SJSA1 (cell line): ENCODE measurements around the gene PCED1B. TPM values are rescaled to one million over a fixed set of nuclear protein-coding genes. Genes with fewer than 3 reads are reported as not detected.
"Not testable (repeated sequence)": the region's sequence is repeated elsewhere in the genome, so short reads cannot be mapped to it uniquely, and the experiment has no call there.

Experiments
- DNase-seq, 2 experiments: peaks; one replicate each; pipeline ENCODE4 v3.0.0-alpha.2; 2015 to 2020; ENCODE audit warnings: low spot score in 2 of 2, low read depth in 1 of 2
- H3K27ac ChIP-seq: fragments of 250-450 bp; sonication (Bioruptor Pico); 2 replicates; pipeline ENCODE4 v1.5.1; 2020; ENCODE audit warnings: mild to moderate bottlenecking, moderate library complexity
- H3K27me3 ChIP-seq: fragments of 250-450 bp; sonication (Bioruptor Pico); replicated peaks from 2 replicates; pipeline ENCODE4 v1.5.1; 2020; ENCODE audit warnings: mild to moderate bottlenecking, moderate library complexity
- H3K36me3 ChIP-seq: fragments of 250-450 bp; sonication (Bioruptor Pico); 2 replicates; pipeline ENCODE4 v1.5.1; 2020; ENCODE audit warnings: mild to moderate bottlenecking
- H3K4me1 ChIP-seq: fragments of 250-450 bp; sonication (Bioruptor Pico); replicated peaks from 2 replicates; pipeline ENCODE4 v1.6.1; 2021; ENCODE audit warnings: mild to moderate bottlenecking
- H3K4me3 ChIP-seq: fragments of 250-450 bp; sonication (Bioruptor Pico); 2 replicates; pipeline ENCODE4 v1.5.1; 2020; ENCODE audit warnings: mild to moderate bottlenecking
- H3K9me3 ChIP-seq: fragments of 250-450 bp; sonication (Bioruptor Pico); replicated peaks from 2 replicates; pipeline ENCODE4 v1.5.1; 2020; ENCODE audit warnings: mild to moderate bottlenecking
- total RNA-seq: library from RNA; depleted of rRNA; stranded (reverse); fragments of >200 nt; shearing (Covaris generic); gene quantifications from 2 replicates; pipeline ENCODE4 v1.2.3, GENCODE V29; 2014

Gene PCED1B
- total RNA-seq, 1 experiment from 2014 or later = 0.39 TPM

- no peaks in the 10 kb centered on the region for H3K36me3 ChIP-seq
- DNase-seq = no peak
- H3K27me3 ChIP-seq = no peaks in the 10 kb centered on the region
- no peak overlapping the region for H3K27ac ChIP-seq
- H3K4me1 ChIP-seq = no peaks in the 10 kb centered on the region
- H3K4me3 ChIP-seq = no peak overlapping the region
- H3K9me3 ChIP-seq = no peaks in the 10 kb centered on the region
These were observed 131.4 kb downstream of the PCED1B start for GRCh38 chr12:47210776-47211175.

GRCh38 chr12:47212701-47213039 is 133.2 kb downstream of the PCED1B start:
- Histone ChIP-seq H3K36me3 (no peaks in the 10 kb centered on the region), H3K4me3 (no peak overlapping the region), H3K27me3 (no peaks in the 10 kb centered on the region), H3K4me1 (no peaks in the 10 kb centered on the region), H3K27ac (no peak overlapping the region), H3K9me3 (no peaks in the 10 kb centered on the region)
- no peak for DNase-seq

GRCh38 chr12:47213396-47213795 is 134.0 kb downstream of the PCED1B start:
- no peaks in the 10 kb centered on the region for H3K4me1 ChIP-seq
- no peaks in the 10 kb centered on the region for H3K9me3 ChIP-seq
- no peak overlapping the region for H3K4me3 ChIP-seq
- H3K36me3 ChIP-seq = no peaks in the 10 kb centered on the region
- no peak for DNase-seq
- H3K27me3 ChIP-seq = no peaks in the 10 kb centered on the region
- H3K27ac ChIP-seq = no peak overlapping the region

- H3K9me3 ChIP-seq = no peaks in the 10 kb centered on the region
- H3K4me3 ChIP-seq = no peak overlapping the region
- no peaks in the 10 kb centered on the region for H3K36me3 ChIP-seq
- H3K27me3 ChIP-seq = no peaks in the 10 kb centered on the region
- DNase-seq = no peak
- no peak overlapping the region for H3K27ac ChIP-seq
- no peaks in the 10 kb centered on the region for H3K4me1 ChIP-seq
These were observed 134.7 kb downstream of the PCED1B start for GRCh38 chr12:47214001-47214619.

- no peak overlapping the region for H3K27ac ChIP-seq
- H3K4me3 ChIP-seq = no peak overlapping the region
- DNase-seq = no peak
- H3K36me3 ChIP-seq = no peaks in the 10 kb centered on the region
- no peaks in the 10 kb centered on the region for H3K27me3 ChIP-seq
- no peaks in the 10 kb centered on the region for H3K9me3 ChIP-seq
- H3K4me1 ChIP-seq = no peaks in the 10 kb centered on the region
These were observed 135.3 kb downstream of the PCED1B start for GRCh38 chr12:47214771-47215170.

- Histone ChIP-seq H3K27ac (no peak overlapping the region), H3K4me3 (no peak overlapping the region), H3K27me3 (no peaks in the 10 kb centered on the region), H3K9me3 (no peaks in the 10 kb centered on the region), H3K4me1 (no peaks in the 10 kb centered on the region; the same call in 1 of the 2 replicates), H3K36me3 (no peaks in the 10 kb centered on the region)
- DNase-seq = no peak
These were observed 136.8 kb downstream of the PCED1B start for GRCh38 chr12:47216150-47216677.

- not testable (repeated sequence) for H3K4me3 ChIP-seq, H3K27me3 ChIP-seq, H3K4me1 ChIP-seq, H3K27ac ChIP-seq, DNase-seq, H3K9me3 ChIP-seq, H3K36me3 ChIP-seq
These were observed 138.1 kb downstream of the PCED1B start for GRCh38 chr12:47217595-47217869.

GRCh38 chr12:47218191-47218654 is 138.8 kb downstream of the PCED1B start:
- no peaks in the 10 kb centered on the region; the same call in 1 of the 2 replicates for H3K4me1 ChIP-seq
- no peaks in the 10 kb centered on the region for H3K36me3 ChIP-seq
- no peaks in the 10 kb centered on the region for H3K9me3 ChIP-seq
- no peak for DNase-seq
- H3K4me3 ChIP-seq = no peak overlapping the region
- H3K27ac ChIP-seq = no peak overlapping the region
- no peaks in the 10 kb centered on the region for H3K27me3 ChIP-seq

GRCh38 chr12:47219243-47219642 is 139.8 kb downstream of the PCED1B start:
- Histone ChIP-seq H3K9me3 (no peaks in the 10 kb centered on the region), H3K4me1 (peaks cover 3% of the 10 kb centered on the region), H3K27ac (no peak overlapping the region), H3K4me3 (no peak overlapping the region), H3K36me3 (no peaks in the 10 kb centered on the region), H3K27me3 (no peaks in the 10 kb centered on the region)
- DNase-seq = no peak

- Histone ChIP-seq H3K27ac (no peak overlapping the region), H3K27me3 (no peaks in the 10 kb centered on the region), H3K4me1 (peaks cover 3% of the 10 kb centered on the region), H3K9me3 (no peaks in the 10 kb centered on the region), H3K36me3 (no peaks in the 10 kb centered on the region), H3K4me3 (no peak overlapping the region)
- DNase-seq = no peak
These were observed 142.0 kb downstream of the PCED1B start for GRCh38 chr12:47221256-47222023.

GRCh38 chr12:47222520-47223030 is 143.2 kb downstream of the PCED1B start:
- no peaks in the 10 kb centered on the region for H3K27me3 ChIP-seq
- H3K4me3 ChIP-seq = no peak overlapping the region
- no peaks in the 10 kb centered on the region for H3K36me3 ChIP-seq
- no peak overlapping the region for H3K27ac ChIP-seq
- no peaks in the 10 kb centered on the region for H3K9me3 ChIP-seq
- no peak for DNase-seq
- H3K4me1 ChIP-seq = peaks cover 3% of the 10 kb centered on the region

GRCh38 chr12:47223031-47223847 is 143.8 kb downstream of the PCED1B start:
- no peaks in the 10 kb centered on the region for H3K36me3 ChIP-seq
- DNase-seq = no peak

GRCh38 chr12:47223848-47224213 is 144.4 kb downstream of the PCED1B start:
- peaks cover 3% of the 10 kb centered on the region for H3K4me1 ChIP-seq
- no peak for DNase-seq
- H3K27me3 ChIP-seq = no peaks in the 10 kb centered on the region
- no peaks in the 10 kb centered on the region for H3K36me3 ChIP-seq
- no peaks in the 10 kb centered on the region for H3K9me3 ChIP-seq
- H3K27ac ChIP-seq = no peak overlapping the region
- no peak overlapping the region for H3K4me3 ChIP-seq

More at GRCh38 chr12:47223031-47223847, 143.8 kb downstream of the PCED1B start:
- no peaks in the 10 kb centered on the region for H3K9me3 ChIP-seq
- H3K4me1 ChIP-seq = peaks cover 3% of the 10 kb centered on the region
- H3K27ac ChIP-seq = no peak overlapping the region
- no peaks in the 10 kb centered on the region for H3K27me3 ChIP-seq
- H3K4me3 ChIP-seq = no peak overlapping the region
